ENCODE results near the gene CFAP65.

- TF ChIP-seq IRF1 (CRISPR knock-in tag; IDR thresholded peaks at IDR 0.05; ENCODE audit: borderline replicate concordance) (no peak), ZNF140 (CRISPR knock-in tag; IDR thresholded peaks at IDR 0.05) (no peak), TEAD4 (IDR thresholded peaks at IDR 0.05; ENCODE audit: low read length) (no peak), TEAD4 (CRISPR knock-in tag; IDR thresholded peaks at IDR 0.05; ENCODE audit: borderline replicate concordance) (no peak), JUNB (CRISPR knock-in tag; conservative IDR thresholded peaks at IDR 0.05) (no peak), FOS (IDR thresholded peaks at IDR 0.05; ENCODE audit: extremely low read depth, insufficient read length) (no peak), CTCF (IDR thresholded peaks at IDR 0.05 in 2 of 3, conservative IDR thresholded peaks at IDR 0.05 in 1 of 3; ENCODE audit: insufficient read depth in 2 of 3, low read depth in 1 of 3, low read length in 3 of 3) (no peak), ZNF324 (CRISPR knock-in tag; IDR thresholded peaks at IDR 0.05) (no peak), ZNF239 (CRISPR knock-in tag; IDR thresholded peaks at IDR 0.05) (no peak)
- TF ChIP-seq, protein P1, sequence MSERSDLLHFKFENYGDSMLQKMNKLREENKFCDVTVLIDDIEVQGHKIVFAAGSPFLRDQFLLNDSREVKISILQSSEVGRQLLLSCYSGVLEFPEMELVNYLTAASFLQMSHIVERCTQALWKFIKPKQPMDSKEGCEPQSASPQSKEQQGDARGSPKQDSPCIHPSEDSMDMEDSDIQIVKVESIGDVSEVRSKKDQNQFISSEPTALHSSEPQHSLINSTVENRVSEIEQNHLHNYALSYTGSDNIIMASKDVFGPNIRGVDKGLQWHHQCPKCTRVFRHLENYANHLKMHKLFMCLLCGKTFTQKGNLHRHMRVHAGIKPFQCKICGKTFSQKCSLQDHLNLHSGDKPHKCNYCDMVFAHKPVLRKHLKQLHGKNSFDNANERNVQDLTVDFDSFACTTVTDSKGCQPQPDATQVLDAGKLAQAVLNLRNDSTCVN (CRISPR knock-in tag; IDR thresholded peaks at IDR 0.05), result no peak
Measured at GRCh38 chr2:218999021-218999880, 42.1 kb downstream of the CFAP65 start.

Data from K562 (cell line).